Smooth muscle cell (in vitro differentiated cells): Measurements from ENCODE around the gene CEP78. TPM values are rescaled to one million over a fixed set of nuclear protein-coding genes. Genes with fewer than 3 reads are reported as not detected.
"Not testable (repeated sequence)": the region's sequence is repeated elsewhere in the genome, so short reads cannot be mapped to it uniquely, and the experiment has no call there.

Experiments used
- DNase-seq: peaks from one replicate; lab custom pipeline; 2025; ENCODE audit not compliant: unreplicated experiment; lab: John Stamatoyannopoulos, UW
- H2AFZ ChIP-seq: fragments of 200-600 bp; sonication (generic); 2 replicates; pipeline ENCODE4 v1.6.0; 2016; ENCODE audit warnings: antibody characterized with exemption, low read depth, mild to moderate bottlenecking
- H3F3A ChIP-seq: fragments of 200-600 bp; sonication (generic); 2 replicates; pipeline ENCODE4 v1.6.0; 2017; ENCODE audit warnings: antibody characterized with exemption, low read depth
- H3K27ac ChIP-seq: fragments of 200-600 bp; sonication (generic); 2 replicates; pipeline ENCODE4 v1.5.1; 2016; ENCODE audit warnings: low read depth, mild to moderate bottlenecking
- H3K27me3 ChIP-seq: fragments of 200-600 bp; sonication (generic); 2 replicates; pipeline ENCODE4 v1.6.1; 2016; ENCODE audit warnings: low read depth, mild to moderate bottlenecking
- H3K36me3 ChIP-seq: fragments of 200-600 bp; sonication (generic); 2 replicates; pipeline ENCODE4 v1.5.1; 2016; ENCODE audit warnings: low read depth
- H3K4me1 ChIP-seq: fragments of 200-600 bp; sonication (generic); 2 replicates; pipeline ENCODE4 v1.5.1; 2016; ENCODE audit warnings: low read depth
- H3K4me2 ChIP-seq: fragments of 200-600 bp; sonication (generic); 2 replicates; pipeline ENCODE4 v1.6.0; 2016; ENCODE audit warnings: mild to moderate bottlenecking
- H3K4me3 ChIP-seq: fragments of 200-600 bp; sonication (generic); 2 replicates; pipeline ENCODE4 v1.5.1; 2016; ENCODE audit warnings: mild to moderate bottlenecking
- H3K79me2 ChIP-seq: fragments of 200-600 bp; sonication (generic); 2 replicates; pipeline ENCODE4 v1.6.0; 2016; ENCODE audit warnings: low read depth, mild to moderate bottlenecking
- H3K9ac ChIP-seq: fragments of 200-600 bp; sonication (generic); 2 replicates; pipeline ENCODE4 v1.6.0; 2016; ENCODE audit warnings: low read depth
- H3K9me3 ChIP-seq: fragments of 200-600 bp; sonication (generic); replicated peaks from 2 replicates; pipeline ENCODE4 v1.5.1; 2016; ENCODE audit warnings: low read depth
- H4K20me1 ChIP-seq: fragments of 200-600 bp; sonication (generic); 2 replicates; pipeline ENCODE4 v1.6.0; 2016; ENCODE audit warnings: low read depth
- CTCF ChIP-seq: fragments of 200-600 bp; sonication (generic); IDR thresholded peaks from 2 replicates; pipeline ENCODE4 v1.5.1; 2017; ENCODE audit warnings: borderline replicate concordance, mild to moderate bottlenecking, antibody characterized with exemption; ENCODE audit not compliant: insufficient read depth, poor library complexity, severe bottlenecking
- WGBS: methylation state at CpG from one replicate; pipeline ENCODE4 v1.1.7; 2016; ENCODE audit warnings: low lambda C conversion rate; 5-methylcytosine and 5-hydroxymethylcytosine counted together
- polyA plus RNA-seq: library from polyadenylated mRNA; unstranded; fragments of >200 nt; fragmentation: Nextera tagmentation; extraction: Ambion mirVana; gene quantifications from 2 replicates; pipeline ENCODE4 v1.2.1, GENCODE V29; 2016
- total RNA-seq: library from RNA; depleted of rRNA; stranded (reverse); fragments of >200 nt; gene quantifications from 2 replicates; pipeline ENCODE4 v1.2.3, GENCODE V29; 2014

Gene CEP78
- total and polyA plus RNA-seq, 2 experiments from 2014 or later: 8.2 to 25.4 TPM

- TF ChIP-seq CTCF: no peak
- Histone ChIP-seq H3K4me3 (no peak overlapping the region), H3K9me3 (no peaks in the 10 kb centered on the region), H3K9ac (no peak overlapping the region), H3F3A (no peaks in the 10 kb centered on the region), H3K36me3 (no peaks in the 10 kb centered on the region), H3K4me2 (no peak overlapping the region), H3K79me2 (no peaks in the 10 kb centered on the region), H2AFZ (no peak overlapping the region), H4K20me1 (no peaks in the 10 kb centered on the region), H3K27ac (no peak overlapping the region), H3K27me3 (no peaks in the 10 kb centered on the region), H3K4me1 (no peaks in the 10 kb centered on the region)
- DNase-seq: no peak
- WGBS: 92% methylated on average over 13 of the region's 13 CpGs
Measured at GRCh38 chr9:78218890-78219289, 17.0 kb upstream of the CEP78 start.

- WGBS: 89% methylated on average over 2 of the region's 2 CpGs
- Histone ChIP-seq H3K79me2 (no peaks in the 10 kb centered on the region), H3K4me3 (no peak overlapping the region), H3K27ac (no peak overlapping the region), H3K27me3 (no peaks in the 10 kb centered on the region), H3K4me2 (no peak overlapping the region), H2AFZ (no peak overlapping the region), H3K4me1 (no peaks in the 10 kb centered on the region), H3K36me3 (no peaks in the 10 kb centered on the region), H3K9me3 (no peaks in the 10 kb centered on the region), H3K9ac (no peak overlapping the region), H3F3A (no peaks in the 10 kb centered on the region), H4K20me1 (no peaks in the 10 kb centered on the region)
- TF ChIP-seq CTCF: no peak
- no peak for DNase-seq
Measured at GRCh38 chr9:78221425-78221824, 14.4 kb upstream of the CEP78 start.

DNA sequence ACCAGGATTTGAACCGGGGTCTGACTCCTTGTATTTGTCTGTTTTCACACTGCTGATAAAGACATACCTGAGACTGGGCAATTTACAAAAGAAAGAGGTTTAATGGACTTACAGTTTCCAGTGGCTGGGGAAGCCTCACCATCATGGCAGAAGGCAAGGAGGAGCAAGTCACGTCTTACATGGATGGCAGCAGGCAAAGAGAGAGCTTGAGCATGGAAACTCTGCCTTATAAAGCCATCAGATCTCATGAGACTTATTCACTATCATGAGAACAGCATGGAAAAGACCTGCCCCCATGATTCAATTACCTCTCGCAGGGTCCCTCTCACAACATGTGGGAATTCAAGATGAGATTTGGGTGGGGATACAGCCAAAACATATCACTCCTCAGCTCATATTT lies 14.0 kb upstream of the CEP78 start:
- H3K9me3 ChIP-seq, H3K27ac ChIP-seq, H3F3A ChIP-seq, H2AFZ ChIP-seq, DNase-seq, H3K4me1 ChIP-seq, H3K36me3 ChIP-seq, H3K27me3 ChIP-seq, H3K9ac ChIP-seq, H3K4me2 ChIP-seq, H3K79me2 ChIP-seq, H4K20me1 ChIP-seq, H3K4me3 ChIP-seq: not testable (repeated sequence)
- 92% methylated on average over 3 of the region's 3 CpGs for WGBS

DNA sequence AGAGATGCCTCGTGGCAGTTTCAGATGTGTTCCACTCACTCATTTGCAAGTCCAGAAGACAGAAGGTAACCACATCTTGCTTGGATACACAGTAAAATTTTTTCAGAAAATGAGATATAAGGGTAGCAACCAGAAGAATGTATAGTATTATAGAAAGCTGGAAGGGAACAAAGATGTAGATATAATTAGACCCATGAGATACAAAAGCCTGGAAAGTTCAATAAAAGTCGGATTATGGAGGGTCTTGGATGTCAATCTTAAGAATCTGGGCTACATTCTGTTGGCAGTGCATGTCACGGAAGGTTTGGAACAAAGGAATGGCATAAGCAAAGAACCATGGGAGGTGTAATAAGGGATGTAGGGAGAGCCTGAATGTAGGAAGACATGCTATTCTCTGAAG lies 5.1 kb upstream of the CEP78 start:
- Histone ChIP-seq H3F3A (peaks cover 3% of the 10 kb centered on the region), H3K4me3 (no peak overlapping the region), H3K4me1 (peaks cover 5% of the 10 kb centered on the region), H3K27ac (no peak overlapping the region), H2AFZ (no peak overlapping the region), H3K79me2 (no peaks in the 10 kb centered on the region), H3K9me3 (no peaks in the 10 kb centered on the region), H3K27me3 (no peaks in the 10 kb centered on the region), H3K9ac (no peak overlapping the region), H3K4me2 (no peak overlapping the region), H3K36me3 (no peaks in the 10 kb centered on the region), H4K20me1 (no peaks in the 10 kb centered on the region)
- no peak for TF ChIP-seq CTCF
- DNase-seq: no peak
- WGBS: 69% methylated on average over 3 of the region's 3 CpGs

DNA sequence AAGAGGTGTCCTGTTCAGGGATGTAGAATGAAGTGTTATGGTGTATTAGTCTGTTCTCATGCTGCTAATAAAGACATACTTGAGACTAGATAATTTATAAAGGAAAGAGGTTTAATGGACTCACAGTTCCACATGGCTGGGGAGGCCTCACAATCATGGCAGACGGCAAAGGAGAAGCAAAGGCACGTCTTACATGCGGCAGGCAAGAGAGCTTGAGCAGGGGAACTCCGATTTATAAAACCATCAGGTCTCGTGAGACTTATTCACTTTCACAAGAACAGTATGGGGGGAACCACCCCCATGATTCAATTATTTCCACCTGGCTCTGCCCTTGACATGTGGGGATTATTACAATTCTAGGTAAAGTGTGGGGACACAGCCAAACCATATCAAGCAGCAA lies 3.4 kb upstream of the CEP78 start:
- not testable (repeated sequence) for H3K27ac ChIP-seq, DNase-seq, H3K4me1 ChIP-seq, H3K9me3 ChIP-seq, H3K27me3 ChIP-seq, H2AFZ ChIP-seq, H3K36me3 ChIP-seq, H3K4me2 ChIP-seq, H3F3A ChIP-seq, H3K9ac ChIP-seq, H3K4me3 ChIP-seq, H3K79me2 ChIP-seq, H4K20me1 ChIP-seq
- 97% methylated on average over 5 of the region's 5 CpGs for WGBS
